ENCODE results near the gene EXOC1L. TPM values are rescaled to one million over a fixed set of nuclear protein-coding genes. Genes with fewer than 3 reads are reported as not detected.
A peak's percentile ranks its signal among the peaks of the same experiment; 100 is the strongest.
"Not testable (repeated sequence)": the region's sequence is repeated elsewhere in the genome, so short reads cannot be mapped to it uniquely, and the experiment has no call there.

The EXOC1L gene
- polyA plus RNA-seq, 6 donors from 2014 or later, result not detected

- H3K36me3 Mint-ChIP-seq; H3K4me1 Mint-ChIP-seq; DNase-seq; H3K27ac Mint-ChIP-seq; H3K4me3 Mint-ChIP-seq; ATAC-seq (ENCODE audit: low read depth in 2 of 2): not testable (repeated sequence)
- Mint-ChIP-seq H3K27me3 (peaks cover 34 to 49% (median 37%) of the 10 kb centered on the region in 3 donors), H3K9me3 (peaks cover 0 to 19% (median 11%) of the 10 kb centered on the region in 7 donors)
These were observed 22.0 kb downstream of the EXOC1L start for GRCh38 chr4:55841373-55842239.

- not testable (repeated sequence) for H3K27ac Mint-ChIP-seq; H3K36me3 Mint-ChIP-seq; H3K4me3 Mint-ChIP-seq; DNase-seq; ATAC-seq (ENCODE audit: low read depth in 2 of 2); H3K4me1 Mint-ChIP-seq
- Mint-ChIP-seq H3K27me3 (peaks cover 34 to 46% (median 37%) of the 10 kb centered on the region in 3 donors), H3K9me3 (peaks cover 0 to 17% (median 11%) of the 10 kb centered on the region in 7 donors)
These were observed 22.7 kb downstream of the EXOC1L start for GRCh38 chr4:55842312-55842711.

GRCh38 chr4:55849724-55850123 lies 30.1 kb downstream of the EXOC1L start:
- peaks cover 0 to 13% (median 8%) of the 10 kb centered on the region in 3 donors for H3K4me1 Mint-ChIP-seq
- H3K9me3 Mint-ChIP-seq, result peaks cover 2 to 11% (median 5%) of the 10 kb centered on the region in 7 donors
- peak overlapping the region in 1 of 8 donors; percentile 75 for H3K4me3 Mint-ChIP-seq
- peaks cover 0 to 5% of the 10 kb centered on the region in 2 donors for H3K36me3 Mint-ChIP-seq
- peak overlapping the region in 1 of 6 donors; percentile 52 for H3K27ac Mint-ChIP-seq
- ATAC-seq (ENCODE audit: low read depth in 2 of 2) (no peak), DNase-seq (no peak)
- H3K27me3 Mint-ChIP-seq, result peaks cover 14 to 37% (median 18%) of the 10 kb centered on the region in 3 donors

- ATAC-seq (ENCODE audit: low read depth in 2 of 2), result no peak
- peaks cover 0 to 6% (median 5%) of the 10 kb centered on the region in 7 donors for H3K9me3 Mint-ChIP-seq
- no peak for DNase-seq
- peaks cover 0 to 5% of the 10 kb centered on the region in 2 donors for H3K36me3 Mint-ChIP-seq
- no peak overlapping the region for H3K27ac Mint-ChIP-seq
- H3K4me3 Mint-ChIP-seq, result peak overlapping the region in 1 of 8 donors; percentile 32
- peaks cover 14 to 34% (median 17%) of the 10 kb centered on the region in 3 donors for H3K27me3 Mint-ChIP-seq
- H3K4me1 Mint-ChIP-seq, result peaks cover 0 to 13% (median 8%) of the 10 kb centered on the region in 3 donors
These were observed 32.3 kb downstream of the EXOC1L start for GRCh38 chr4:55851885-55852284.

GRCh38 chr4:55853484-55854046 lies 34.0 kb downstream of the EXOC1L start, which contains the start of gene EXOC1:
TSS of gene EXOC1 (plus strand) at chr4:55853648. CDS start at chr4:55858324, 4,676 bp downstream.
- peak within 1 kb of the TSS in 2 of 8 donors; percentile 20 to 24 for H3K4me3 Mint-ChIP-seq

GRCh38 chr4:55854129-55854528 lies 34.5 kb downstream of the EXOC1L start:
- Mint-ChIP-seq H3K27ac (peak overlapping the region in 4 of 6 donors; percentile 26 to 97 (median 92)), H3K4me1 (peaks cover 0 to 14% (median 8%) of the 10 kb centered on the region in 3 donors), H3K9me3 (peaks cover 0 to 6% (median 5%) of the 10 kb centered on the region in 7 donors), H3K27me3 (peaks cover 12 to 24% (median 17%) of the 10 kb centered on the region in 3 donors), H3K36me3 (peaks cover 0 to 20% of the 10 kb centered on the region in 2 donors), H3K4me3 (no peak overlapping the region)
- ATAC-seq (ENCODE audit: low read depth in 2 of 2) (peak in 1 of 2 donors; percentile 15), DNase-seq (no peak)

More at GRCh38 chr4:55853484-55854046, 34.0 kb downstream of the EXOC1L start, which contains the start of gene EXOC1:
- DNase-seq (peak; percentile 95), ATAC-seq (ENCODE audit: low read depth in 2 of 2) (peak; percentile 96)
- H3K9me3 Mint-ChIP-seq, result peaks cover 0 to 6% (median 5%) of the 10 kb centered on the region in 7 donors
- peaks cover 14 to 29% (median 17%) of the 10 kb centered on the region in 3 donors for H3K27me3 Mint-ChIP-seq
- peaks cover 0 to 18% of the 10 kb centered on the region in 2 donors for H3K36me3 Mint-ChIP-seq
- peaks cover 0 to 14% (median 8%) of the 10 kb centered on the region in 3 donors for H3K4me1 Mint-ChIP-seq
- peak within 1 kb of the TSS in 5 of 6 donors; percentile 90 to 97 (median 94) for H3K27ac Mint-ChIP-seq

GRCh38 chr4:55857586-55857985 lies 38.0 kb downstream of the EXOC1L start:
- peaks cover 9 to 24% of the 10 kb centered on the region in 2 donors for H3K36me3 Mint-ChIP-seq
- peak overlapping the region in 1 of 8 donors; percentile 66 for H3K4me3 Mint-ChIP-seq
- peaks cover 7 to 14% (median 11%) of the 10 kb centered on the region in 3 donors for H3K4me1 Mint-ChIP-seq
- ATAC-seq (ENCODE audit: low read depth in 2 of 2) (no peak), DNase-seq (no peak)
- H3K27ac Mint-ChIP-seq, result peak overlapping the region in 1 of 6 donors; percentile 19
- H3K27me3 Mint-ChIP-seq, result no peaks in the 10 kb centered on the region
- H3K9me3 Mint-ChIP-seq, result peaks cover 0 to 5% (median 4%) of the 10 kb centered on the region in 7 donors

GRCh38 chr4:55859711-55860110 lies 40.1 kb downstream of the EXOC1L start:
- Mint-ChIP-seq H3K9me3 (no peaks in the 10 kb centered on the region), H3K27ac (no peak overlapping the region), H3K4me1 (peaks cover 1 to 7% (median 3%) of the 10 kb centered on the region in 3 donors), H3K4me3 (no peak overlapping the region), H3K27me3 (no peaks in the 10 kb centered on the region), H3K36me3 (peaks cover 9 to 24% of the 10 kb centered on the region in 2 donors)
- ATAC-seq (ENCODE audit: low read depth in 2 of 2), result no peak
- no peak for DNase-seq

GRCh38 chr4:55864577-55865223 lies 45.1 kb downstream of the EXOC1L start:
- no peak for DNase-seq
- H3K9me3 Mint-ChIP-seq, result no peaks in the 10 kb centered on the region
- no peak overlapping the region for H3K27ac Mint-ChIP-seq
- peaks cover 0 to 10% (median 7%) of the 10 kb centered on the region in 3 donors for H3K4me1 Mint-ChIP-seq
- no peak overlapping the region for H3K4me3 Mint-ChIP-seq
- H3K27me3 Mint-ChIP-seq, result no peaks in the 10 kb centered on the region
- ATAC-seq (ENCODE audit: low read depth in 2 of 2), result no peak
- H3K36me3 Mint-ChIP-seq, result peaks cover 17 to 24% of the 10 kb centered on the region in 2 donors

GRCh38 chr4:55865228-55865806 lies 45.7 kb downstream of the EXOC1L start:
- H3K27ac Mint-ChIP-seq, result peak overlapping the region in 1 of 6 donors; percentile 36
- H3K4me1 Mint-ChIP-seq, result peaks cover 0 to 7% (median 7%) of the 10 kb centered on the region in 3 donors
- no peak for ATAC-seq (ENCODE audit: low read depth in 2 of 2)
- no peak overlapping the region for H3K4me3 Mint-ChIP-seq
- no peaks in the 10 kb centered on the region for H3K9me3 Mint-ChIP-seq
- no peaks in the 10 kb centered on the region for H3K27me3 Mint-ChIP-seq
- no peak for DNase-seq
- peaks cover 17 to 31% of the 10 kb centered on the region in 2 donors for H3K36me3 Mint-ChIP-seq

- Mint-ChIP-seq H3K4me3 (no peak overlapping the region), H3K27ac (peak overlapping the region in 5 of 6 donors; percentile 34 to 78 (median 48)), H3K4me1 (peaks cover 0 to 7% (median 1%) of the 10 kb centered on the region in 3 donors), H3K36me3 (peaks cover 16 to 33% of the 10 kb centered on the region in 2 donors), H3K9me3 (no peaks in the 10 kb centered on the region), H3K27me3 (no peaks in the 10 kb centered on the region)
- no peak for DNase-seq
- no peak for ATAC-seq (ENCODE audit: low read depth in 2 of 2)
These were observed 46.8 kb downstream of the EXOC1L start for GRCh38 chr4:55866290-55866907.

GRCh38 chr4:55866973-55867574 lies 47.5 kb downstream of the EXOC1L start:
- DNase-seq, result peak; percentile 39
- Mint-ChIP-seq H3K27me3 (no peaks in the 10 kb centered on the region), H3K9me3 (no peaks in the 10 kb centered on the region), H3K4me3 (no peak overlapping the region), H3K27ac (peak overlapping the region in 2 of 6 donors; percentile 7 to 48), H3K4me1 (peaks cover 0 to 7% (median 0%) of the 10 kb centered on the region in 3 donors), H3K36me3 (peaks cover 13 to 32% of the 10 kb centered on the region in 2 donors)
- ATAC-seq (ENCODE audit: low read depth in 2 of 2), result peak; percentile 80 to 89

Data from naive B cell (primary cell).